GDM1 (cell line): ENCODE data around the gene BHLHE40.

Experiments used
- DNase-seq: peaks from one replicate; lab custom pipeline; 2025; lab: John Stamatoyannopoulos, UW

BHLHE40 gene

DNA sequence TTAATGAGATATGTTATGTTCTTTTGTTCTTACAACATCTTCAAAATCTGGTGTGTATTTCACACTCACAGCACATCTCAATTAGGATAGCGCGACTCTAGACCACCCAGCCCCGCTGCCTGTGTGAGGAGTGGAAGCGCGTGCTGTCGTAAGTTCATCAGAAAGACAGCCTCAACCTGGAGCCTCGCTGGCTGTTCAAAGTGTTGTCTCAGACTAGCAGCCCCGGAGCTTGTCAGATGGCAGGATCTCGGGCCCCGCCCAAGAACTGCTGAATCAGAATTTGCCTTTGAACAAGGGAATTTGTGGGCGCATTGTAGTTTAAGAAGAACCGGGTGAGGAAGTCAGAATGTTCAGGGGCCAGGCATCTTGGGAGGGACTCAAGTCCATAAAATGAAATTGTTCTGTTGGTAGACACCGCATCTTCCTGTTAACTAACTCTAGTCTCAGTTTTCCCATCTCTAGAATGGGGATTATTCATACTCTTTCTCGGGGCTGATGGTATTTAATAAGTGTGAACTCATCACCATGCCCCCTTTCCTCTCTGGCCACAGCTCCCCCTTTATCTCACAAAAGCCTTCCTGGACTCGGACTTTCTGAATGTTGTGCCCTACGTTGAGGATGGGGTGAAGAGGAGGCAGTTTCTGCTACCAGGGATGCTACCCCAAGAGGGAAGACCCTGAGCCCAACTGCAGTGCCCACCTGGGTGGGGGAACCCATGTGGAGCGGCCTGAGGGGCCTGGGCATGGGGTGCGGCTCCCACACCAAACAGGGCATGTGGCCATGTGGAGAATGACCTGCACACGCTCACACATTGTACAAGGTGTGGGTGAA is 40.4 kb downstream of the BHLHE40 start:
- DNase-seq, result no peak

DNA sequence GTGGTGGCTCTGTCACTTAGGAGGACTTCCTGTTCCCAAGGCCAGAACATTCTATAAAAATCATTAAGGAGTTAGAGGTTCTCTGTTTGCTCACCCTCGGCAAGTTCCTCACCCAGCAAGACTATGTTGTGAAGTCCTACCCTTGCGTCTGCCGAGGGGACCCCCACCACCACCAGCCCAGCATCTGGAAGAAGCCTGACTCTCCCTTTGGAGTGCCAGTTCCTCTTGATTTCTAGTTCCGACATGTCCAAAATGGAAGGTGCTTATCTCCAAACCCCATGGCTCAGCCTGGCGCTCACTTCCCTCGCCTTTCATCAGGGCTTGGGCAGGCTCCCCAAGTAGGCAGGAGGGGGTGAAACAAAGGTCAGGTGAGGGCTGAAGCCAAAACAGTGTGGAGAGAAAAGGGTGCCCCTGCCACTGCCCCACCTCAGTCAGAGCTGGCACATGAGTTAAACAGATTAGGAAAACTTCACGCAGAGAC is 41.0 kb downstream of the BHLHE40 start:
- no peak for DNase-seq

DNA sequence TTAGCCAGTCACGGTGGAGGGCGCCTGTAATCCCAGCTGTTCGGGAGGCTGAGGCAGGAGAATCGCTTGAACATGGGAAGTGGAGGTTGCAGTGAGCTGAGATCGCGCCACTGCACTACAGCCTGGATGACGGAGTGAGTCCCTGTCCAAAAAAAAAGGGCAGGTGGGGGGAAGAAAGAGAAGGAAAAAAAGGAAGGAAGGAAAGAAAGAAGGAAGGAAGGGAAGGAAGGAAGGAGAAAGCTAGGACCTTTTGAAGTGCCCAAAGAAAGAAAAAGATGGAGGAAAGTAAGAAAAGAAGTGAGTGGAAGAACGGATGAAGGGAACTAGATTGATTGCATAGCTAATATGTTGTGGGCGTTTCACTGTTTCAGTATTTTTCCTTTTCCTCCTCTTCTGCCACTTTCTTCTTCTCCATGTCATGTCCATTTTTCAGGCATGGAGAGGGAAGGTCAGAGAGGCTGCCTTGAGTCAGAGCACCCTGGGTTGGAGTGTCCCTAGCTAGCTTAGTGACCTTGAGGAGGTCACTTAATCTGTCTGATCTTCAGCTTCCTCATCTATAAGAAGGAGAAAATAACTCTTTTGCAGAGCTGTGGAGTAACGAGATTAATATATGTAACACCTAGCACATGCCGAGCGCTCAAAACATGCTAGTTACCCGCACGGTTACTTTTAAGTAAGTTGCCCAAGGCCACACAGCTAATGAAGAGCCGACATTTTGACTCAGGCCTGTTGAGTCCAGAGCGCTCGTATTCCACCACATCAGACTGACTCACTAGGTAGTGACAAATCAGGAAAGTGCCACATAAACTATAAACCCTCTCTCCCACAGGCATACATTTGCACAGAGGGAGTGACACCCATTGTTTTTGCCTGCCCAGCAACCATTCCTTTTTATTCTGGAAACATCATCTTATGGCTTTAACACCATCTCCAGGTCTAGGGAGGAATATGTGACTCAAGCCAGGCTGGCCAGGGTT is 42.2 kb downstream of the BHLHE40 start:
- no peak for DNase-seq

DNA sequence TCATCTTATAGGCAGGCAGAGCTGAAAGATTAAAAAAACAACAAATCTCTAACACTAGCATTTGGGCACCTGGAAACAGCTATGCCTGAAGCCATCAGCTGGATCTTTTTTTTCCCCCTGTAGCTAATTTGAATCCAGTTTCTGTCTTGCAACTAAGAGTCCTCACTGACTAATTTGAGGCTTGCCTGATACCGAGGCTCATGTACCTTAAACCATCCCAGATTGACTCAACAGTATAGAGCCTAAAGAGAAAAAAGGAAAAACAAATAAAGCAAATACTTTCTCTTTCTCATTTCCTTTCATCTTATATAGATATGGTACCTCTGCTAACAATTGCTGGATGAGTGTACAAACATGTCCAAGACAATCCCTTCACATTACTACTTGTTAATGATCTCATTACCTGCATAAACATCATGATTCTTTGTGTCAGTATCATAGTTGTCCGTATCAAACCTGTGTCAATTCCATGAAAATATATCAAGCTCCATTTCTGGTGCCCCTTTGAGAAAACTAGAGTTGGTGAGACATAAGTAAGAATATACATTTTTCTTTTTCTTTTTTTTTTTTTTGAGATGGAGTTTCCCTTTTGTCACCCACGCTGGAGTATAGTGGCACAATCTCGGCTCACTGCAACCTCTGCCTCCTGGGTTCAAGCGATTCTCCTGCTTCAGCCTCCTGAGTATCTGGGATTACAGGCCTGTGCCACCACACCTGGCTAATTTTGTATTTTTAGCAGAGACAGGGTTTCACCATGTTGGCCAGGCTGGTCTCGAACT is 43.1 kb downstream of the BHLHE40 start:
- DNase-seq, result no peak

DNA sequence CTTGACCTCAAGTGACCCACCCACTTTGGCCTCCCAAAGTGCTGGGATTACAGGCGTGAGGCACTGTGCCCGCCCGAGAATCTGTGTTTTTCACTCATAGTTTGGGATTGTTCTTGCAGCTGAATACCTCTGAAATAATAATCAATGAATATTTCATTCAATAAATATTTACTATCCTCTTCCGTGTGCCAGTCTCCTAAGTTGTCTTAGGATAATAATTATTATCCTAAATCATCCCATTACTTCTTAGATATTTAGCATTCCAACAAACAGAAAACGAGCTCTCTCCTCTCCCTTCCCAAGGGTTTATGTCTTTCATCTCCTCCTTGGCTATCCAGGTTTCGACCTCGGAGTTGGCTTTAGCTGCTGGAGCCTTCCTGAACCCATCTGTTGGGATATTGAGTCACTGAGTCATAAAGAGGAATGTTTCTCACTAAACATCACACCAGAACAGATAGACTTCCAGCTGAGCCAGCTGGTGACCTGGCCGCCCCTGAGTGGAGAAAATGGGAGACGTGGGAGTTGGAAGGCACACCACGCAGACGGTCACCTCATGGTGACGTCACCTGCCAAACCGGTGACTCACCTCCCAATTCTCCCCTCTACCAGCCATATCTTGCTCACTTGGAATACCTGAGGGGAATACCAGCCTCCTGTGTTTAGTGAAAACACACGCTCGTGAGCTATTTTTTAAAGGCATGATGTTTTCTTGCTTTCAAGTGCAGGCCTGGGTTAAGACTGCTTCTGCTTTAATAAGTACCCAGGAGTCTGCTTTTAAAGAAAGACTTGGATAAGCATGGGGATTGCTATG is 43.9 kb downstream of the BHLHE40 start:
- DNase-seq, result no peak

DNA sequence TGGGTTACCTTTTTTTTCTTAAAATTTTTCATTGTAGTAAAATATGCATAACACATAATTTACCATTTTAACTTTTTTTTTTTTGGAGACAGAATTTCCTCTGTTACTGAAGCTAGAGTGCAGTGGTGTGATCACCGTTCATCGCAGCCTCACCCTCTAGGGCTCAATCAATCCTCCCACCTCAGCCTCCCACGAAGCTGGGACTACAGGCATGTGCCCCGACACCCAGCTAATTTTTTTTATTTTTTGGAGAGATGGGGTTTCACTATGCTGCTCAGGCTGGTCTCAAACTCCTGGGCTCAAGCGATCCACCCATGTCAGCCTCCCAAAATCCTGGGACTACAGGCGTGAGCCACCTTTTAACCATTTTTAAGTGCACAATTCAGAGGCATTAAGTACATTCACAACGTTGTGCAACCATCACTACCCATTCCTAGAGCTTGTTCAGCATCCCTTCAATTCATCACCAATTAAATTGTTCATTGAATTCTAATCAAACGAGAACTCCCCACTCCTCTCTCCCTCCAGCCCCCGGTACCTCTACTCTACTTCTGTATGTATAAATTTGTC is 44.6 kb downstream of the BHLHE40 start:
- DNase-seq, result no peak

DNA sequence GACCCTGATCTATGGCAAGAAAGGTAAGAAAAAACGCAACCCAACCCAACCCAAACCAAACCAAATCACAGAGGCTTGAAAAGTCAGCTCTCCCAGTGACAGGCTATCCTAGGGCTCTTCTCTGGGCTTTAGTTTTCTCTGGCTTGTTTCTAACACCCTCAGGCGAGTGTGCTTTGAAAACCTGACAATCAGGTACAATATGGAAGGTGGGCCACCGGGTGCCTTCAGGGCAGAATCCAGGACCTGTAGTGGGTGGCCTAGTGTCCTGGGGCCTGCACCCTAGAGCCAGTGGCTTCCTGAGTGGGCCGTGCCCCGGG is 46.8 kb downstream of the BHLHE40 start:
- DNase-seq, result no peak

DNA sequence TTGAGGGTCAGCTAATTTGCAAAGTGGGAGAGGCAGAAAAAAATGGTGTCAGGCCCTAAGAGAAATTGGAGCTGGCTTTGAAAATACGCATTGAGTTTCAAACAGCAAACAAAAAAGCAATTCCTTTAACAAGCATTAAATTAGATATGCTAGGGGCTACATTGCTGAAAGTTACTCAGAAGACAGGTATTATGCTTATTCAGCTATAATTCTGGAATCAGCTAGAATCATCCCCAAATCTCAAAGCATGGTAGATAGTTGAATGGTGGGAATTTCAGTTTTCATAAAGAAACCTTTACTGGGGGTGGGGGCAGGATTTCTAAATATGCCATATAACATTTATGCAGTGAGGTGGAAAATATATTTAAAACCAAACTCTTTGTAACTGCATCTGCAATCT is 50.5 kb downstream of the BHLHE40 start:
- no peak for DNase-seq

DNA sequence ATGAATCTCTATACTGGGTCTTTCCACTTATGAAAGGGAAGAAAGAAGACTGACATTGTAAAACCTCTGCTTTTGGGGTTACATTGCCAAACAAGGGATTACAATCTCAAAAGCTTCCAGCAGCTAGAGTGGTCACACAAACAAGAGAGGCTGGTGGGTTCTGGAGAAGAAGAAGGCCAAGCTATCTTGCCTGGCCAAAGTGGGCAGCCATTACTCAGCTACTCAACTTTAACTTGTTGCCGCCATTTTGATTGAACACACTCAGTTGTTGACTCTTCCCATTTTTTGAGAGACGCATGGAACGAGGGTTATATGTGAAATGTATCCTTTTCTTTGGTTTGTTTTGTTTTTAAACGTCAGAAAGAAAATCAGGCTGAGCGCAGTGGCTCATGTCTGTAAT is 50.9 kb downstream of the BHLHE40 start:
- DNase-seq, result no peak

DNA sequence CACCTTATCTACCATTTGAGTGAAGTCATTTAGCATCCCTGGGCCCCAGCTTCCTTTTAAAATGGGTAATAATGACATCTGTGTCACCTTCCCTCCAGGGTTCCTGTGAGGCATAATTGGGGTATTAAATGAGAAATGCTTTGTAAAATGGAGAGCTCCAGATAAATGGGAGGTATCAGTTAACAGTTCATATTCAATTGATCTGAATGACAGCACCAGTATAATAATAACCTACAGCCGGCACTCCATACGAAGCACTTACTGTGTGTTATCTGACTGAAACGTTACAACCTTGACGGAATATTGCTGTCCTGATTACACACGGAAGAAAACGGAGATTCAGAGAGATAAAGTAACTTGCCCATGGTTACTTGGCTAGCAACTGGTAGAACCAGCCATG is 53.6 kb downstream of the BHLHE40 start:
- no peak for DNase-seq
